OCI-LY3 (cell line): ENCODE measurements around the gene ANP32B.

ENCODE experiments used
- EZH2phosphoT487 ChIP-seq: fragments of 200-600 bp; shearing (Covaris generic); IDR thresholded peaks from 2 replicates; pipeline ENCODE4 v1.6.1; 2018; ENCODE audit warnings: antibody characterized with exemption, mixed run types, low read depth
- TF ChIP-seq, protein P1 (sequence below): fragments of 200-600, 300-600 bp; sonication (generic); IDR thresholded peaks from 2 replicates; pipeline ENCODE4 v1.5.1; 2014; ENCODE audit warnings: antibody characterized with exemption, low read length, low read depth

DNA sequence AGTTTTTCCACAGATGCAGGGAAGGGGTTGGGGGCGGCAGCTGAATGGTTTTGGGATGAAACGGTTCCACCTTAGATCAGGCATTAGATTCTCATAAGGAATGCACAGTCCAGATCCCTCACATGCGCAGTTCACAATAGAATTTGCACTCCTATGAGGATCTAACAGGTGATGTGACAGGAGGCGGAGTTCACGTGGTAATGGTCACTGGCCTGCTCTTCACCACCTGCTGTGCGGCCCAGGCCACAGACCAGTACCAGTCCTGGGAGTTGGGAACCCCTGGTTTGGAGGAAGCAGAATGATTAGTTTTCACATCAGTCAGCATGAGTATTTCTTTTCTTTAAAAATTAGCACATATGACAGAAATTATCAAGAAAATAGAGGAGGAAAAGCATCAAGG lies 26.3 kb downstream of the ANP32B start:
- TF ChIP-seq, protein P1, sequence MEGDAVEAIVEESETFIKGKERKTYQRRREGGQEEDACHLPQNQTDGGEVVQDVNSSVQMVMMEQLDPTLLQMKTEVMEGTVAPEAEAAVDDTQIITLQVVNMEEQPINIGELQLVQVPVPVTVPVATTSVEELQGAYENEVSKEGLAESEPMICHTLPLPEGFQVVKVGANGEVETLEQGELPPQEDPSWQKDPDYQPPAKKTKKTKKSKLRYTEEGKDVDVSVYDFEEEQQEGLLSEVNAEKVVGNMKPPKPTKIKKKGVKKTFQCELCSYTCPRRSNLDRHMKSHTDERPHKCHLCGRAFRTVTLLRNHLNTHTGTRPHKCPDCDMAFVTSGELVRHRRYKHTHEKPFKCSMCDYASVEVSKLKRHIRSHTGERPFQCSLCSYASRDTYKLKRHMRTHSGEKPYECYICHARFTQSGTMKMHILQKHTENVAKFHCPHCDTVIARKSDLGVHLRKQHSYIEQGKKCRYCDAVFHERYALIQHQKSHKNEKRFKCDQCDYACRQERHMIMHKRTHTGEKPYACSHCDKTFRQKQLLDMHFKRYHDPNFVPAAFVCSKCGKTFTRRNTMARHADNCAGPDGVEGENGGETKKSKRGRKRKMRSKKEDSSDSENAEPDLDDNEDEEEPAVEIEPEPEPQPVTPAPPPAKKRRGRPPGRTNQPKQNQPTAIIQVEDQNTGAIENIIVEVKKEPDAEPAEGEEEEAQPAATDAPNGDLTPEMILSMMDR = no peak
- no peak for TF ChIP-seq EZH2phosphoT487
